ENCODE data around the gene IMP3. TPM values are rescaled to one million over a fixed set of nuclear protein-coding genes. Genes with fewer than 3 reads are reported as not detected.

Gene IMP3
- total RNA-seq, 1 experiment from 2014 or later, result 58.0 TPM

DNA sequence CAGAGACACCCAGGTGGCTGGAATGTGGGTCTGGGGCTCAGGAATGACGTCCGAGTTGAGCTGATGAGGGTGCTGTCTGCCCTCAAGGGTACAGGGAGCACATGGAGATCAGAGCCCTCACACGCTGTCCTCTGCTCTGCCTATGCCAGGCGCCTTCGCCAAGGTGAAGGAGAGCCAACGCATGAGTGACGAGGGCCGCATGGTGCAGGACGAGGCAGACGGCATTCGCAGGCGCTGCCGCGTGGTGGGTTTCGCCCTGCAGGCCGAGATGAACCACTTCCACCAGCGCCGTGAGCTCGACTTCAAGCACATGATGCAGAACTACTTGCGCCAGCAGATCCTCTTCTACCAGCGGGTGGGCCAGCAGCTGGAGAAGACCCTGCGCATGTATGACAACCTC, 16.8 kb upstream of the IMP3 start:
- POLR2A ChIA-PET, result interaction anchor here (0.8 to 1.7 kb wide), 2 partner anchors 9 to 17 kb away, joined by 3 to 8 read pairs; partner anchors contain the start of genes IMP3 and SNX33
- H3K4me1 Mint-ChIP-seq (ENCODE audit: insufficient read depth, unreplicated experiment), result peaks cover 51% of the 10 kb centered on the region
- no peak for DNase-seq (ENCODE audit: unreplicated experiment)
- H3K27ac Mint-ChIP-seq (ENCODE audit: low read depth, unreplicated experiment), result no peak overlapping the region
- BruUV-seq (replicated peaks), result no TSS peak
- no peaks in the 10 kb centered on the region for H3K9me3 Mint-ChIP-seq (ENCODE audit: unreplicated experiment)
- H3K27me3 Mint-ChIP-seq (ENCODE audit: insufficient read depth, unreplicated experiment), result no peaks in the 10 kb centered on the region
- peaks cover 24% of the 10 kb centered on the region for H3K36me3 Mint-ChIP-seq (ENCODE audit: insufficient read depth, unreplicated experiment)
- intact Hi-C loops (cut with micrococcal nuclease), result no loop called here
- CTCF ChIA-PET, result interaction anchor here (1.0 kb wide), 1 partner anchor 9 kb away, joined by 3 read pairs; no protein-coding TSS in a partner anchor
- no peak overlapping the region for H3K4me3 Mint-ChIP-seq (ENCODE audit: unreplicated experiment)
- TF ChIP-seq, protein P1, sequence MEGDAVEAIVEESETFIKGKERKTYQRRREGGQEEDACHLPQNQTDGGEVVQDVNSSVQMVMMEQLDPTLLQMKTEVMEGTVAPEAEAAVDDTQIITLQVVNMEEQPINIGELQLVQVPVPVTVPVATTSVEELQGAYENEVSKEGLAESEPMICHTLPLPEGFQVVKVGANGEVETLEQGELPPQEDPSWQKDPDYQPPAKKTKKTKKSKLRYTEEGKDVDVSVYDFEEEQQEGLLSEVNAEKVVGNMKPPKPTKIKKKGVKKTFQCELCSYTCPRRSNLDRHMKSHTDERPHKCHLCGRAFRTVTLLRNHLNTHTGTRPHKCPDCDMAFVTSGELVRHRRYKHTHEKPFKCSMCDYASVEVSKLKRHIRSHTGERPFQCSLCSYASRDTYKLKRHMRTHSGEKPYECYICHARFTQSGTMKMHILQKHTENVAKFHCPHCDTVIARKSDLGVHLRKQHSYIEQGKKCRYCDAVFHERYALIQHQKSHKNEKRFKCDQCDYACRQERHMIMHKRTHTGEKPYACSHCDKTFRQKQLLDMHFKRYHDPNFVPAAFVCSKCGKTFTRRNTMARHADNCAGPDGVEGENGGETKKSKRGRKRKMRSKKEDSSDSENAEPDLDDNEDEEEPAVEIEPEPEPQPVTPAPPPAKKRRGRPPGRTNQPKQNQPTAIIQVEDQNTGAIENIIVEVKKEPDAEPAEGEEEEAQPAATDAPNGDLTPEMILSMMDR (IDR thresholded peaks at IDR 0.05; ENCODE audit: unreplicated experiment), result no peak

DNA sequence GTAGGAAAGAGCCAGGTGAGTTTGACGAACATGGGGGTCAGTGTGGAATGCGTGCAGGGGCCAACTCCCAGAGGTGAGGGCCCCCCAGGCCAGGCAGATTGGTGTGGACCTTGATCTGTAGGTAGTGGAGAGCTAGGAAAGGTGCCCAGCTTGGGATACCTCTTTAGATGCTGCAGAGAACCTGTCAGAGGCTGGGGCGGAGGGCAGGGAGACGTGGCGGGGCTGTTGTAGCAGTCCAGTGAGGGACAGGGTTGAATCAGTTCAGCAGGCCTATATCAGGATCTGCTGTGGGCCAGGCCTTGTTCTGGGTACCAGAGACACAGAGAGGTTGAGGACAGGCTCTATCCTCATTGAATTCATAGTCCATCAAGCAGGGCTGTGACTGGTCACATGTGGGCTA, 16.3 kb upstream of the IMP3 start:
- CTCF ChIA-PET, result no interaction called here
- no TSS peak for BruUV-seq (replicated peaks)
- peaks cover 51% of the 10 kb centered on the region for H3K4me1 Mint-ChIP-seq (ENCODE audit: insufficient read depth, unreplicated experiment)
- intact Hi-C loops (cut with micrococcal nuclease), result no loop called here
- H3K36me3 Mint-ChIP-seq (ENCODE audit: insufficient read depth, unreplicated experiment), result peaks cover 27% of the 10 kb centered on the region
- H3K27me3 Mint-ChIP-seq (ENCODE audit: insufficient read depth, unreplicated experiment), result no peaks in the 10 kb centered on the region
- DNase-seq (ENCODE audit: unreplicated experiment), result no peak
- POLR2A ChIA-PET, result interaction anchor here (0.8 to 3.2 kb wide), 2 partner anchors 9 to 16 kb away, joined by 3 to 18 read pairs; partner anchors contain the start of genes IMP3 and SNX33
- H3K9me3 Mint-ChIP-seq (ENCODE audit: unreplicated experiment), result no peaks in the 10 kb centered on the region
- TF ChIP-seq, protein P1 (IDR thresholded peaks at IDR 0.05; ENCODE audit: unreplicated experiment), result no peak
- H3K27ac Mint-ChIP-seq (ENCODE audit: low read depth, unreplicated experiment), result peak overlapping the region; percentile 5
- no peak overlapping the region for H3K4me3 Mint-ChIP-seq (ENCODE audit: unreplicated experiment)

GRCh38 chr15:75655931-75656330, 15.9 kb upstream of the IMP3 start:
- Mint-ChIP-seq H3K4me1 (ENCODE audit: insufficient read depth, unreplicated experiment) (peaks cover 53% of the 10 kb centered on the region), H3K9me3 (ENCODE audit: unreplicated experiment) (no peaks in the 10 kb centered on the region), H3K36me3 (ENCODE audit: insufficient read depth, unreplicated experiment) (peaks cover 31% of the 10 kb centered on the region), H3K4me3 (ENCODE audit: unreplicated experiment) (no peak overlapping the region), H3K27ac (ENCODE audit: low read depth, unreplicated experiment) (peak overlapping the region; percentile 5), H3K27me3 (ENCODE audit: insufficient read depth, unreplicated experiment) (no peaks in the 10 kb centered on the region)
- no peak for DNase-seq (ENCODE audit: unreplicated experiment)
- TF ChIP-seq, protein P1 (IDR thresholded peaks at IDR 0.05; ENCODE audit: unreplicated experiment), result no peak
- ChIA-PET CTCF (no interaction called here), POLR2A (interaction anchor here (3.2 kb wide), 1 partner anchor 16 kb away, joined by 18 read pairs; the partner anchor contains the start of gene IMP3)
- intact Hi-C loops (cut with micrococcal nuclease), result no loop called here
- BruUV-seq (replicated peaks), result no TSS peak

- Mint-ChIP-seq H3K27ac (ENCODE audit: low read depth, unreplicated experiment) (no peak overlapping the region), H3K4me1 (ENCODE audit: insufficient read depth, unreplicated experiment) (peaks cover 60% of the 10 kb centered on the region), H3K36me3 (ENCODE audit: insufficient read depth, unreplicated experiment) (peaks cover 45% of the 10 kb centered on the region), H3K9me3 (ENCODE audit: unreplicated experiment) (no peaks in the 10 kb centered on the region), H3K4me3 (ENCODE audit: unreplicated experiment) (no peak overlapping the region), H3K27me3 (ENCODE audit: insufficient read depth, unreplicated experiment) (no peaks in the 10 kb centered on the region)
- CTCF ChIA-PET, result interaction anchor here (0.6 to 1.0 kb wide), 3 partner anchors 12 to 150 kb away, joined by 3 to 4 read pairs (median 4); partner anchors contain the start of gene SNUPN
- intact Hi-C loops (cut with micrococcal nuclease), result no loop called here
- POLR2A ChIA-PET, result interaction anchor here (0.9 to 3.2 kb wide), 2 partner anchors 11 to 14 kb away, joined by 4 to 18 read pairs; partner anchors contain the start of gene IMP3
- TF ChIP-seq, protein P1 (IDR thresholded peaks at IDR 0.05; ENCODE audit: unreplicated experiment), result no peak
- no TSS peak for BruUV-seq (replicated peaks)
- DNase-seq (ENCODE audit: unreplicated experiment), result no peak
Observed at GRCh38 chr15:75654201-75654907, 14.3 kb upstream of the IMP3 start.
